ENCODE measurements around the gene NOTCH1.

- TF ChIP-seq E2F5 (CRISPR knock-in tag; IDR thresholded peaks at IDR 0.05), result no peak
- TF ChIP-seq ZNF121 (CRISPR knock-in tag; IDR thresholded peaks at IDR 0.05), result no peak
- TF ChIP-seq ATF6 (CRISPR knock-in tag; IDR thresholded peaks at IDR 0.05), result no peak
- no peak for TF ChIP-seq CTCF (IDR thresholded peaks at IDR 0.05)
- TF ChIP-seq HMGXB4 (CRISPR knock-in tag; IDR thresholded peaks at IDR 0.05), result no peak
- TF ChIP-seq STAT6 (CRISPR knock-in tag; conservative IDR thresholded peaks at IDR 0.05; ENCODE audit: low read depth), result no peak
- no peak for TF ChIP-seq CREM (CRISPR knock-in tag; IDR thresholded peaks at IDR 0.05)
- TF ChIP-seq MAX (CRISPR knock-in tag; IDR thresholded peaks at IDR 0.05), result no peak
- TF ChIP-seq USF2 (CRISPR knock-in tag; IDR thresholded peaks at IDR 0.05), result no peak
- no peak for TF ChIP-seq ATF3 (CRISPR knock-in tag; conservative IDR thresholded peaks at IDR 0.05)
- no peak for TF ChIP-seq FOXJ3 (CRISPR knock-in tag; IDR thresholded peaks at IDR 0.05; ENCODE audit: borderline replicate concordance)
- TF ChIP-seq TP53 (CRISPR knock-in tag; IDR thresholded peaks at IDR 0.05), result no peak
- no peak for TF ChIP-seq GABPB1 (CRISPR knock-in tag; IDR thresholded peaks at IDR 0.05)
These were observed 20.1 kb upstream of the NOTCH1 start for GRCh38 chr9:136565715-136566552.

Data from WTC11 (cell line).